Measurements from ENCODE around the gene MYO1B.

Gene MYO1B

DNA sequence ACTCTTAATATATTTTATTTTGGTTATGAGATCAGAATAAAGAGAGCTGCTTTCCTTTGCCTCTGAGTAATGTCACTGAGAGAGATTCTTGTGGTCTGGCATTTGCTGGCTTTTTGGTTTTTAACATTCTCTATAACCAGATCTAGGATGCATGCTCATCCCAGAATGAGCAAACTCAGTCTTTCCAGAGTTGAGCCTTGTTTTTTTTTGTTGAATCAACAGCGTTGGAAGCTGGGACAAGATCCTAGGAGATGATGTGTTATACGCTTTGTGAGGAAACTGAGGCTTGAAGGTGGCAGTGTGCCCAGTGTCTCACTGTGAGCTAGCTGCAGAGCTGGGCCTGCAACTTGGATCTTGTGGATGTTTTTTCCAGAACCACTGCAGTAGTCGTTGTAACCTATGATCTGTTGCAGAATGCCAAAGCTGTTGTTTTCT, 19.5 kb downstream of the MYO1B start:
- DNase-seq: no peak

DNA sequence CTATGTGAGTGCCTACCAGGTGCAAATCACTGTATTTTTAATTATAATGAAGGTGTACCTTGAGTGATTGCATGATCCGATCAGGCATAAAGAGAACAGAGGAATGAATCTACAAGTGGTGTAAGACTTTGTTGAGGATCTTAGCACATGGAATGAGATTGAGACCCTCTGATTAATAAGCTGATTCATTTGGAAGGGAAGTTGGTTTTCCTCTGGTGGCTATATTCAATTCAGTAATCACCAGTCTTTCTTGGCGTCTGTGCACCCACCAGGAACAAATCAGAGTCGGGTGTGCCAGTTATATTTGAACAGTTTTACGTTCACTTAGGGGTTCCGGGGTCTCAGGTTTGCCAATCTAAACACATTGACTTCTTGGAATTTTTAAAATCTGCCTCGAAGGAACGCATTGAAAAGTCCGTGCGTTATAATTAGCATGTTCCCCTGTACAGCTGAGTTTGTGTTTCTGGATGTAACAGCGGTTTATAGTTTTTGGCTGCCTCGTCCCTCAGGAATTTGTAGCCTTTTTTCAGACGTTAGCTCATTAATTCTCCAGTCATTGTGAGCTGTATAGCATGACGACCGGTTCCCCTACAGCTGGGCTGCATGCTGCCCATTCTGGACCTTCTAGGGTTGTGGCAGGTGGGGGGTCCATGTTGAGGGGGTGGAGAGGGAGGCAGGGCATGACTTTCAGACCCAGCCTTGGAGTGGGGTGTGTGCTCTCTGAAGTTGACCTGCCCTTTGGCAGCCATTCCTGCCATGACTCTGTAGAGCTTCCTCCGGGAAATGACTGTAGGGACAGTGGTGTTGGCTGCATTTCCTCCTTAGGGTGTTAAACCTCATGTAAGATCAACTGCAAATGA, 20.3 kb downstream of the MYO1B start:
- DNase-seq: no peak

DNA sequence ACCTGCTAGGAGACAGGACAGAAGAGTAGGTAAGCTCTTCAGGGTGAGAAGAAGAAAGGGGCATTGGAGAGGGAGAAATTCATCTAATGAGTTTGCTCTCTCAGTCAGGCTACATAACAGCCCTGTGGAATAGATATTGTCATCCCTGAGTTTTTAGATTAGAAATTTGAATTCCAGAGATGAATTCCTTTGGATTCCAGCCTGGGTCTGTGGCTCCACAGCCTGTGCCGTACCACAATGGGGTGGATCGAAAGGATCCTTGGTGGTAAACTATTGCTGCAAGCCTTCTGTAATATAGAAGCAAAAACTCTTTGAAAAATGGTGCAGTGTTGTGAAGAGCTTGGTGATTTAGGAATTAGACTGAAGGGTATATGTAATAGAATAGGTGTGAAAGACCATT, 21.0 kb downstream of the MYO1B start:
- no peak for DNase-seq

DNA sequence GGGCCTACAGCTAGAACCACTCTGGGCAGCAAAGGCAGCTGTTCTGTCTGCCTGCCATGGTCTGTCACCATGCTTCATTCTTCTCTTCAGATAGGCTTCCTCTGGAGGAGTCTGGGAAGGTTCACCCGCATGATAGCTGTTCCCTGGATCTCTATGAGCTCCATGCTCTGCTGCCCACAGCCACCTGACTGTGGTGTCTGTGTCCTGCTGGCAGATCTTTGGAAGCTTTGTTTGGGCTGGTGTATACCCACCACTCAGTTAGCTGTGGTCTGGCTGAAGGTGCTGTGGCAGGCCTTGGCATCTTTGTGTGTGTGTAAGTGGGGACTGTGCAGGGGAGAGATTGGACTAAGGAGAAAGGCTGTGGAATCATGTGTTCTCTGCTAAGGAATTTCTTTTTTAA, 23.4 kb downstream of the MYO1B start:
- DNase-seq: no peak

DNA sequence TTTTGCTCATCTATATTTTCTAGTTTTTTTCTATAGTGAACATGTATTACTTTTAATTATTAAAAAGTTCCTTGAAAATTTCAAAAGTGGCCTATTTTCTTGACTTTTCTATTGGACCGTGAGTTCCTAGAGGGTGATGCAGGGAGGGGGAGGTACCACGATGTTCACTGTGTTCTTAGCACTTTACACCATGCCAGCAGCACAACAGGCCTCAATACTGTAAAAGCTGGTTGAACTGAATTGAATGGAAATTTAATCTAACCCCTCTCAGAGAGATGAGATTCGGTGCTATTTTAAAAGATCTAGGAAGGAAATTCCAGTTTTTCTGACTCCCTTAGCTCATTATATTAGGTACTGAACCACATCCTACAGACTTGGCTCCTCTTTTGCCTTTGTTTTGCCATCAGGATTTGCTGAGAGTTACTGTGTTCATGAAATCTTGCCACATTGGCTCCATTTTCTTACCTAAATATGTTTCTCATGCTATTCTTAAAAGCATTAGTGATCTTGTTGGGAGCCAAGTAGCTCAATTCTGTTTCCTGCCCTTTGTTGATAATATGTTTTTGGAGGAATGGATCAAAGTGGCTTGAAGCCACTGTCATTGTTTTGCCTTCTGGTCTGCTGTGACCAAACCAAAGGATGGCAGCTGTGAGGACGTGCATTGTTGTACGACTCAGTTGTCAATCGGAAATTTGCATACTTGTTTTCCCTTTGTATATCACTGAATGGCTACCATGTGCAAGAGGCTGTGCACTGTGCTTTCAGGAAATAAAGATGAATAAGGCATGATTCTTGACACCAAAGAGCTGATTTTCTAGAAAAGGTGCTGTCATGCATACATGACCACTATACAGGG, 25.3 kb downstream of the MYO1B start:
- DNase-seq: no peak

DNA sequence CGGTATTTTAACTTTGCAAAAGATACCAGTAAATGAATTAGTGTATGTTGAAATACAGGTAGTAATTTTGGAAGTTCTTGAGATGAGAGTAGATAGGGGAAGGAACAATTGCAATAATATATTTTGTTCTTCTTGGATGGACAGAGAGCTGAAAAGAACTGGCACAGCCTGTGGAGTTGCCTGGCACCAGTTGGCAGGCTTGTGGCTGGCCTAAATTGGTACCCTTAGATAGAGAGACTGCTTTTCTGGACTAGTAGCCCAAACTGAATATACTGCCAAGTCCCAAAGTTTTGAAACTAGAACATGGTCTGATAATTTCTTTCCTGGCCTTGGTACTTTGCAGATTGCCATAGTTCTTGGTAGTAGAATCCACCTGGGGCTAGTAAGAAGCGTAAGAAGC, 26.9 kb downstream of the MYO1B start:
- DNase-seq: no peak

DNA sequence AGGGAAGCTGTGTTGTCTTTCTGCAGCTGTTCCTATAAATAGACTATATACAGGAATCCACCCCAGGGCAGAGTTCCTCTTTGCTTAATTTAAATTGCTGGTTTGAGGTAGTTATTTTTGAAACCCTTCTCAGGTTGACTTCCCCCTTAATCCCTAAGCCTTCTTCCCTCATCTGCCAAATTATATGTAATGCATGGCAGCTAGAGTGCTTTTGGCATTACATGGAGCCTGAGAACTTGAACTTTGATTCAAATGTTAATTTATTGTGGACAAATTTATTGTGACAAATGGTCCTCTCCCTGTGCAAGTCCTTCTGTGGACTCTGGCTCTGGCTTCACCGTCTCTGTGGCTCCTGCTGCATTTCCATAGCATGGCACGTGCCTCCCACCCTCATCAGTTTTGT, 29.2 kb downstream of the MYO1B start:
- no peak for DNase-seq

DNA sequence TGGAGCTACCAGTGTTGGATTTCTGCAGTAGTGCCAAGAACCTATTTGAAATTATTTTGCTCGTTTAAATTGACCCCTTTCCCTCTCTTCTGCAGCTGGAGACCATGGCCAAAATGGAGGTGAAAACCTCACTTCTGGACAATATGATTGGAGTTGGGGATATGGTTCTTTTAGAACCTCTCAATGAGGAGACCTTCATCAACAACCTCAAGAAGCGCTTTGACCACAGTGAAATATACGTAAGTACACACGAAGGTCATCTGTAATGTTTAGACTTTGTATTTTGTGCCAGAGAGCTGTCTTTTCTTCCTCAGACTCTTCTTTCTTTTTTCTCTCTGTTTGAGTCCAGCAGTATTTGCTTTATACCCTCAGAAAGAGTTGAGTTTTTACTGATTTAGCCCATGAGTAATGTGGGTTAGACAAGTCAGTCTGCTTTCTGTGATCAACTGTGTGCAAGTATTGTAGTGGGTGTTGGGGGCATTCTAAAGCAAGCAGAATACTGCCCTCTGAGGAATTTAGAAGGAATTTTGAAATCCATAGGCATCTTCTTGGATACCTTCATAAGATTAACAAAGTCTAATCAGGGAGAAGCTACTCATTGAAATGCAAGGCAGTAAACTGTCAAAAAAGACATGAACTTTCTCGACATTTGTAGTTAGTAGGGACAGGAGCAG, 31.7 kb downstream of the MYO1B start:
- no peak for DNase-seq

DNA sequence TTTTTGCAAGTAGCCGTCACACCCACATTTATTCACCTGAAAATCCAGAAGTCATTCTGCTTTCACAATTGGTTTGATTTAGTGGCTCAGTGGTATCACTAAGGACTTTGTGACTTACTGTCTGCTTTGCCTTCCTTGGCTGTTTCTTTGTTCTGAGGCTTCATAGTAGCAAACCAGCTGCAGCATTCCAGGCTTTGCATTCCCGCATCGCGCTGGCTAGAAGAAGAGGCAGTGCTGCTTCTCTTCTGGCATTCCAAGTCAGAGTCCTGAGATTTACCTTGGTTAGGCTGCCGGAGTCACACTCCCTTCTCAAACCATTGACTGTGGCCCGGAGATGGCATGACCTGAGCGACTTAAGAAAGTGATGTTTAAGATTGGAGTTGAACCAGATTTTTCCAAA, 35.1 kb downstream of the MYO1B start:
- no peak for DNase-seq

DNA sequence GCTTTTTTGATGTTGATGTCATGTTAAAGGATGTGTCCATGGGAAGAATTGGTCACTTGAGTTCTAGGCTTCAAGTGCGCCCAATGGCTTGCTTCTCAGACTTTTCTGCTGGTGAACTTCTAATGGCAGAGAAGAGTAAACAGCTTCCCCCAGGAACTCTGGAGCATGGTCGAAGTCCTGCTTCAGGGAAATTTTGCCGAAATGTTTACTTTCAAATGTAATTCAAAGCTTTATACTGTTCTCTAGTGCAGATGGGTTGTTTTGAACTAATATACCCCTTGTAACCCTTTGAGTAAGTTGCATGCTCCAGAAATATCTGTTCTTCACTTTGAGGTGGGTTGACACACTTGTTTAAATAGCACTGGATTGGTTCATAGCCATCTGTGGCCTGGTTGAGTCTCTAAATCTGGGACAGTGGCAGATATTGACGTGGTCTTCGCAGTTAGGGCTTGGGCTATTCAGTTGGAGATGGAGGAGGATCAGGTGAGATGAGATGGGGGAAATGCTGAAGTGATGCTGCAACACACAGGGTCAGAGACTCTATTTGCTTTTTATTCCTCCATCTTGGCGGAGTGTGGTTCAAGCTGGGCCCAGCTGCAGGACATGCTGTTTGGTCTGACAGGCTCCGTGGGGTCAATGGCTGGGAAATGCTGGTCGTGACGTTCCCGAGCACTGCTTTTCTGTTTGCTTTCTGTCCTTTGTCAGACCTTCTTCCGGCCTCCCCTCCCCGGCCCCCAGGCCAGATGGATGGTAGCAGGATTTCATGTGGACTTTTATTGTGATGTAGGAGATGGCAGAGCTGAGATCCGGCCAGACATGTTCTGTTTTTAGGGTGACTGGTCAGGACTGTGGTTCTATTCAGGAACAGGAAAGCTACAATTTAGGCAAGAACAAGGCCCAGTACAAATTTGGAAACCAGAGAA, 35.9 kb downstream of the MYO1B start:
- no peak for DNase-seq

DNA sequence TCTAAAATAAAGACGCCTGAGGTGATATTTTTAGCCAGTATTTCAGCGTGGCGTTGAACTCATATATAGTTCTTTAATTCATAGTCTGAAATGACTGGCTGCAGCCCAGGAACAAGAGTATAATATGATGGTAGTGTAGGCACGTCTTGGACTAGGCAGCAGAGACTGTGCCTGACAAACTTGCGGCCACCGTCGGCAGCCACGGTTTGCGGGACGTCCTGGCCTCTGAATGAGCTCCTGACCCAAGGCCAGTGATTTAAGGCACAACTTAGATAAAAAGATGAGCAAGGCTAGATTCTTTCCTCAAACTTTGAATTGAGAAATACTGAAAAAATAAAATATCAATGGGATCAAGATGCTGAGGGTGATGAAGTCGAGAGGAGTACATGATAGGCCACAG, 40.0 kb downstream of the MYO1B start:
- DNase-seq: no peak

DNA sequence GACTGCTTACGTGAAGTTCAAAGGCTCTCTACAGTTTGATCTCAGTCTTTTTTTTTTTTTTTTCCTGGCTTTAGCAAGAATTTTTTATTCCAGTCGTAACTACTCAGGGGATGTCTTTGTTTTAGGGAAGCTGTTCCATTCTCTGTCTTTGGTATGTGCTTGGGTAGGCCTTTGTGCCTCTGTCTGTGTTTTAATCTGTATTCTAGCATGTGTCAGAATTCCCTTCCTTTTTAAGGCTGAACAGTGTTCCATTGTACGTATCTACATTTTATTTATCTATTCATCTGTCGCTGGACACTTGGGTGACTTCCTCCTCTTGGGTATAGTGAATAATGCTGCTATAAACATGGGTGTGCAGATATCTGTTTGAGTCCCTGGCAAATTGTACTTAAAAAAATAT, 42.6 kb downstream of the MYO1B start:
- DNase-seq: no peak

DNA sequence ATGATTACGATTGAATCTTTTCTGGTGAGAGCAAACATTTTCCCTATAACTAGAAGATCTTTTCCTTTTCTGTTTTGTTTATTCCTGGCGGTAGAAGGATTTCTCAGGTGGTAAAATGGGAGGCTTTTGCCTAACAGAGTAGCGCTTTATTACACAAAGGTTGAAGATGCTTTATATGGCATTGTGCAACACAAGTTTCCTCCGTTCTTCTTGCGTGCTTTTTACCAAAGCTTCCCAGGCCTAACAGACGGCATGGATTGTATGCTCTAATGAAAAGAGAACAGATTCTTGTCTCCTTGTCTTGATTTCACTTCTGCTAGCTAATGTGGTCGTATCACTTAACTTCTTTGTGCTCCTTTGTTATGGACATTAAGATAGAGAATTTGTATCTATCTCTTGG, 43.8 kb downstream of the MYO1B start:
- no peak for DNase-seq

DNA sequence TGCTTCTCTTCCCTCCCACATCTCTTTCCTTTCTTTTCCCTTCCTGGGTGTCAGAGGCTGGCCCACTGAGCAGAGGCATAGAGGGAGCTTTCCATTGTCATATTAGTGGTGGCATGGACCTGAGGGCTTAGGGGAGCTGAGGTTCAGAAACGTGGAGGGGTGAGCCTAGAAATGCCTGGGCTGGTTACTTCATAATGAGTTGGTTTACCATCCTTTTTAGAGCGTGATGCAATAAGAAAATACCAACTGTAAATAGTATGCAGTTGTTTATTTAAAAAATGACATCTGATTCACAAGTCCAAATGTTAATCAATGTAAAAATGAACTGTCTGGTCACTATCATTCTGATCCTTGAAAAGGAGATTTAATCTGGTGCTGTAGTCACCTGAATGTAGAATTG, 46.3 kb downstream of the MYO1B start:
- DNase-seq: no peak

DNA sequence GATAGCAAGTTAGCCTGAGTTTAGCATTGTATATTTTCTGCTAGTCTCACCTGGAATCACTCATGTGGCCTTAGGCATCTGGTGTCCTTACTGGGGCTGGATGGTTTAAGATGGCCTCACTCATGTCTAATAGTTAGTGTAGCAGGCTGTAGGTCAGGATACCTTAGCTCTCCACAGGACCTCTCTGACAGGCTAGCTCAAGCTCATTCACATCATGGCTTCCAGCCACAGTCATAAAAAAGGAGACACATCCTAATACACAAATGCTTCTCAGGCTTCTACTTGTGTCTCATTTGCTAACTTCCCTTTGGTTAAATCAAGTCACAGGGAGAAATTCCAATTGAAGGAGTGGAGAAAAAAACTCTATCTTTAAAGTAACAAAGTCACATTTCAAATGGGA, 47.7 kb downstream of the MYO1B start:
- DNase-seq: no peak

DNA sequence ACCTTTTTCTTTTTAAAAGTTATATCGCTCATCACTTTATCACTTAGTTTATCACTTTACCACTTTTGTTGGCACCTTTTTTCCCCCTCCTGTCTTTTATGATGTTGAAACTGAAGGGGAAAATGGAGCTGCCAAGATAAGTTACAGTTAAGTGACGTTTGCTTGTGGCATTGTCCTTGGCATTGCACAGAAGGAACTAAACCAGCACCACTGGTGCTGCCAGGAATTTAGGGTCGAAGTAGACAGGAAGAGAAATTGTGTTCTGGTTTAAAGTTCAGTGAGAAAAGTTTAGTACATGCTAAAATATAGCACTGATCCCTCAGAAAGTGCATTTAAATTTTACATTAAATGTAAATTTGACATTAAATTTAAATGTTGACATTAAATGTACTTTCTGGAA, 49.9 kb downstream of the MYO1B start:
- no peak for DNase-seq

DNA sequence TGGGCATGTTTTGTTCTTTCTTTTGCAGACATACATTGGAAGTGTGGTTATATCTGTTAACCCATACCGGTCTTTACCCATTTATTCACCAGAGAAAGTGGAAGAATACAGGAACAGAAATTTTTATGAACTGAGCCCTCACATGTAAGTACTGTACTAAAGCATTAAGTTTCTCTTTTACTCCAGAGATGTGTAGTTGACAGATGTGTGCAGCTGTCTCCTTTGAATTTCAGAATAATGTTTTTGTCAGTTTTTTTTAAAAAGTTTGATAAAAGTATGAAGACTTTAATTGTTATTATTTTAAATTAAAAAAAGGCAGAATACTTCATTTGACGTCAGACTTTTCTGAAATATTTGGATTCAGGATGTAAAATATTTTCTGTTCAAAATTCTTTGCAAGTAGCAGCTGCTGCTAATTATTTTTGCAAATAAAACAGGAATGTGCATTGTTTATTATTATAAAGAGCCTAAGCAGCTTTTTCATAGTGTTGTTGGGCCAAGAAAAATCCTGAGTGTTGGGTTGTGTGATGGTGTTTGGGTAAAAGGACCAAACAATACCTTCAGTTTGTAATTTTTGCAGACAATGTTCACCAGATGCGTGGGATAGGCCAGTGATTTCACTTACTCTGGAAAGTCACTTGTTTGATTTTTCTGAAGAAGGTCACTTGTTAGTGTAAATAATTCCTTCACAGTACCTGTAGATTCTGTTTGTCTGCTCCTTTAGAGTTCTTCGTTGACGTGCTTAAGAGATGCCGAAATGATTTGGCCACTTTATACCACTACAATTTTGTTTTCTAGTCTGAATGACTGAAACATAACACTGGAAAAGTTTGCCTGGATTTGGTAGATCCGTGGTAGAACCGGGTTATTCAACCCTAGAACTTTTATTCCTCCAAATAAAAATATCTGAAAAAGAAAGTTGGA, 51.1 kb downstream of the MYO1B start:
- DNase-seq: no peak

DNA sequence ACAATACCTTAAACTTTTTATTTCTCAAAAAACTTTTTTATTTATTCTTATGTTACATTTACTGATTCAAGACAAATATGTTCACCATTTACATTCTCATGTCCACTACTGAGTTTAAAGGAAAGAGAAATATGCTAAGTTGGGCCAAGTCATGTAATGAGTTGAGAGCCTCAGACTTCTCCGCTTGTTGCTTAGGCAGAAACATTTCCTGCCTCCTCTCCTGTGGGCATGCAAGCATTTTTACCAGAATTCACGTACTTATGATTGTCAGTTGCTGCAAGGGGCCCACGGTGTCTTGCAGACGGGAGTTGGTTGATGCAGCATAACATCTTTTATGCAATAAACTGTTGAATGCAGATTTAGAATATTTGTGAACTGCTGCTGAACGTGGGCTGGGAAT, 51.8 kb downstream of the MYO1B start:
- DNase-seq: no peak

DNA sequence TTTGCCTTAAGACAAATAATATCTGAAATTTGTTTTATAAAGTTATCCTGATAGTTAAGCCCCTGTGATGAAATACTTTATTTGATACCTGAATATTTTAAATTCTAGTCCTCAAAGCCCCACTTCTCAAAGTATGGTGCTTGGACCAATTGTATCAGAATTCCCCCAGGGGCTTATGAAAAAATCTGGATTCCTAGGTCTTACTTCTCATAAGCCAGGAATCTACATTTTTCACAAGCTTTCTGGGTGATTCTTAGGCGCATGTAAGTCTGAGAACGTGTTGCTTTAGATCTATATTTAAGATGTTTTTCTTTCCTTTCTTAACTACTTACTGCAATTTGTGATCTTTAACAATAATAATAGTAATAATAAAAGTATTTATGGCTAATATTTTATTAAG, 53.1 kb downstream of the MYO1B start:
- no peak for DNase-seq

DNA sequence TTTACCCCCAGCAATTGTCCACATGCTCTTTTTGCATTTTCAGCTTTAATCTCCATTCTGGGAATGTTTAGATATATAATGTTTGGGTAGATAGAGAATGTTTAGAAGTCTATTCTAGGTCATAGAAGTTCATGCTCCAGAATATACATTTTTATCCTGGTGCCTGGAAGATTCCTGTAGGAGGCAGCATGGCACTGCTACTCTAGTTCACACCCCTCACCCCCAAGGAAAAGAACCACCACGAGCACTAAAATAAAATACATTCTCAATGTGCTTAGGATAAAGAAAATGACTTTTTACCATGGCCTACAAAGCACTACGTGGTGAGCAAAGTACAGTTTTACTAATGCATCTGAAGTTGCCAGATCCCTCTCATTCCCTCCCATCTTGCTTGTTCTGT, 53.8 kb downstream of the MYO1B start:
- DNase-seq: no peak

DNA sequence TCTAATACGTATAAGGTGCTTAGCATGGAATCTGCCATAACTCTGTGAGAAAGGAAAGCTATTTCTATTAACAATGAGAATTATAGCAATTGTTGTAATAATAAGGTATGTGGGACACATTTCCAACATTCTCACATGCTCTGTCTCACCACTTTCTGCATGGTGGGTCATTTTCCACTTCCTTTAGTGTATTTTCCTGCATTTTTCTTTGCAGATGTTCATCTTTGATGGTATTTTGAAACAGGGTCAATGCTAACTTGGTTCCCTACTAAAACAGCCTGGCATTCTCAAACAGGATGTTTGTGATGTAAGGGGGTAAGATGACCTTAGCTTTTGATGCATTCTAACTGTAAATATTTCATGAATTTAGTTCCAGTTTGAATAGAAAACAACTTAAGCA, 54.7 kb downstream of the MYO1B start:
- DNase-seq: no peak
